HS-27A (cell line): ENCODE results near the gene KIF4A.
"Not testable (repeated sequence)": the region's sequence is repeated elsewhere in the genome, so short reads cannot be mapped to it uniquely, and the experiment has no call there.

Source experiments
- DNase-seq: peaks from one replicate; pipeline ENCODE4 v3.0.0-alpha.2; 2012; ENCODE audit warnings: low read depth, missing footprints

KIF4A gene

DNA sequence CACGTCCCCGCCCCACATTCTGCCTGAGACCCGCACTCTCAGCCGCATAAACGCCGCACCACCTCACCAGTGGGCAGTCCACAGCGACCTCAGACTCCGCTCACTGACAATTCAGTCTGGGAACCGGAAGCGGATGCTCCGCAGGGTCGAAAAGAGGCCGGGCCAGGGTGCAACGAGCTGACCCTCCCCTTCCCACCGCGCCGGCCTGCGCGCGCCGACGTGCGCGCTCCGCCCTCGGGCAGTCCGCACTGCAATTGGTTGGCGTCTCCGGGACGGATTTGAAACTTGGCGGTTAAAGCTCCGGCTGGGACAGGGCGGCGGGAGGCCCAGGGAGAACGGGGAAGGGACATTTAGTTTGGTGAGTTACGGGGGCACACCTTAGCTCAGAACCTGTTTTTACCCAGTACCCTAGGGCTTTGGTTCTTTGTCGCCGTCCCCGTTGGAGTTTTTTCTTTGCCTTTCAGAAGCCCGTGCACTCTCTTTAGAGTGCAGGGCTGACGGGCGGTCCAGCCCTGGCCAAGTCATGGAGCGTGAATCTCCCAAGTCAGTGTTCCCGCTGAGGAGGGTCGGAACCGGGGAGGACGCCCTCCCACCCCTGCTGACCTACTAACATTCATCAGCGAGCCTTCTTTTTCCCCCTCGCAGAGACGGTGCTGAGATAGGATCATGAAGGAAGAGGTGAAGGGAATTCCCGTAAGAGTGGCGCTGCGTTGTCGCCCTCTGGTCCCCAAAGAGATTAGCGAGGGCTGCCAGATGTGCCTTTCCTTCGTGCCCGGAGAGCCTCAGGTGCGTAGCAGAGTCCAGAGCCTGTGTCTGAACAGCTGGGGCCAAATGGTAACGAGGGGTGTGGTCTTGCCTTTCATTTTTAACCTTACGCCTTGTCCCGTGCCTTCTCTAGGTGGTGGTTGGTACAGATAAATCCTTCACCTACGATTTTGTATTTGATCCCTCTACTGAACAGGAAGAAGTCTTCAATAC is at the start of gene KIF4A, which contains the start of gene PDZD11:
KIF4A (plus strand) TSS at position 312 of the 978 bp plus-strand sequence; CDS start at position 667, 355 bp downstream.
PDZD11 (minus strand) TSS at position 135 of the 978 bp plus-strand sequence. CDS start 586 bp downstream, outside the sequence.
- DNase-seq = peak; percentile 40

DNA sequence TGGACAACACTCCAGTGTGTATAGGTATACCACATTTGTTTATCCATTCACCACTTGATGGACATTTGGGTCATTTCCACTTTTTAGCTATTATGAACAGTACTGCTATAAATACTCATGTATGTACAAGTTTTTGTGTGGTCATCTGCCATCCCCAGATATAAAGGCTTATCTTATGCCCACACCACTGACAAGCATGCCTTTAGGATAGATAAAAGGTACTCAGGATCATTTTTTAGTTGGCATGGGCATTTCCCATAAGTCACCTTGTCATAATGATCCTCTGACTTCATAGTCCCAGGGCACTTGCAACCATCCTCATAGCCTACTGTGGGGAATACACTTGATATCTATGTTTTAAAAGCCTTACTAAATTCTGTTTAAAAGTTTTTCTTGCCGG is 49.2 kb upstream of the KIF4A start:
- DNase-seq = no peak

- DNase-seq = no peak
Observed at GRCh38 chrX:70241501-70241900, 48.4 kb upstream of the KIF4A start.

GRCh38 chrX:70243601-70244000 is 46.3 kb upstream of the KIF4A start:
- not testable (repeated sequence) for DNase-seq

DNA sequence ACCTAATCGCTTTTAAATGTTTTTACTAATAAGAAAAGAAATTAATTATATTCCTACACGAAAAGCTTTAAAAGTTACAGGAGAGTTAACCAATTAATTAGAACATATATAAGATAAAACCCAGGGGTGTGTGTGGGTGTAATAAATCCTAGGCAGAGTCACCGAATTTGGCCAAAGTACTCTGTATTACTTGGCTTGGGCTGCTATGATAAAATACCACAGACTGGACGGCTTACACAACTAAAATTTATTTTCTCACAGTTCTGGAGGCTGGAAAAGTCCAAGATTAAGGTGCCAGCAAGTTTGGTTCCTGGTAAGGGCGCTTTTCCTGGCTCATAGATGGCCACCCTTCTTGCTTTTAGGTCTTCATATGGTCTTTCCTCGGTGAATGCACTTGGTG is 45.0 kb upstream of the KIF4A start:
- DNase-seq = no peak

- DNase-seq = no peak
Observed at GRCh38 chrX:70247252-70247651, 42.7 kb upstream of the KIF4A start.

DNA sequence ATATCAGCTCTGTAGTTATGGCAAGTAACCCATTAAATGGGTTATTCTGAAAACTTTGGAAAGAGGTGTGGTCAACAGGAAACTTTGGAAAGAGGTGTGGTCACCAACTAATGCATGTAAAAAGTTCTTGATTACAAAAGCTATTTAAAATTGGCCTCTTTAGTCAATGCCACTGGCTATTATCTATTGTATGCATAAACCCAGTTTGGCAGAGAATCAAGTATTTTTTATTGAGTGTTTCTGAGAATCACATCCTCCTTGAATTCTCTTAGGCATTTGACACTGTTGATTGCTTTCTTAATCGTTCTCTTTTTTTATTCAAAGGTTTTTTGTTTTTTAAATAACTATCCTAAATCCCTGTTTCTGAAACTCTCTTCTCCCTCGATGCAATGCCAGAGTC is 37.4 kb upstream of the KIF4A start:
- no peak for DNase-seq

GRCh38 chrX:70253377-70254062 is 36.4 kb upstream of the KIF4A start:
- DNase-seq = no peak

DNA sequence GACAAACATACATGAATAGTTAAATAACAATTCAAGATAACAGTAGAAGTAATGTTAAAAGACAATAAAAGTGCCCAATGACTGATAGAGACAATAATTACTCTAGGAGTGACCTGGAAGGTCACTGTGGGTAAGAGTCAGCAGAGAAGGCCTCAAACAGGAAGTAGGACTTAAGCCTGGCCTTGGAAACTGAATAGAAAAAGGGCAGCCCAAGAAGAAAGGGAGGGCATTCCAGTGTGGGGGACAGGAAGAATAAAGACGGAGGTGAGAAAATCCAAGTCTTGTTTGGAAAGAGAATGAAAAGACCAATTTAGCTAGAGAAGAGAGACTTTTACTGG is 35.9 kb upstream of the KIF4A start:
- no peak for DNase-seq

DNA sequence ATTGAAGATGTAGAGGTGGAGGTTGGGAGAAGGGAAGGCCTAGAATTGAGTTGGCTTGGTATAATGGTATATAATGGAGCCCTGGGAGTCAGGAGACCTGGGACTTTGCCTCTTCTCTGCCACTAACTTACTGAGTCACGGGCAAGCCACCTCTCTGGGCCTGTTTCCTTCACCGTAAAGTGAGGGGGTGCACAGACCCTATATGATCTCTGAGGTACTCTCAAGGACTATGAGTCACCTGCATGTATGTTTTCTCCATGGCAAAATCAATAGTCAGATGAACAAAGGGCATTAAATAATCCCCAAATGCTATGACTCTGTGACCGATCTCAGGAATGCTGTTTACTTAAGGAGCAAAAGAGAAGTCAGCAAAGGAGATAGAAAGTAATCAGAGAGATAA is 35.0 kb upstream of the KIF4A start:
- no peak for DNase-seq

DNA sequence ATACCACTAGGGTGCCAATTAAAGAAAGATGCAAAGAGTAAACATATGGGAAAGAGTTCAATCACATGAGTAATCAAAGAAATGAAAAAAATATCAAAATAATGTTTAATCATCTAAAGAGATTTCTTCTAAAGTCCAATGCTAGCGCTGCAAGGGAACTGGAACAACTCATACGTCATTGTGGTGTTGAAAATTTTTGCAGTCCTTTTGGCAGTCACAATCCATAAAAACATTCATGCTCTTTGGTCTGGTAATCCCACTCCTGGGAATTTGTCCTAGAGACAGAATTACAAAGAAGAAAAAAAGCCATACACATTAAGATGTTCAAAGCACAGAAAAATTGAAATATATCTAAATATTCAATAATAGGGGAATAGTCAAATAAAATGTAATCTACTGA is 34.5 kb upstream of the KIF4A start:
- no peak for DNase-seq

GRCh38 chrX:70257423-70258288 is 32.2 kb upstream of the KIF4A start:
- DNase-seq = no peak

GRCh38 chrX:70260104-70260503 is 29.8 kb upstream of the KIF4A start, which contains the start of gene P2RY4:
P2RY4 (minus strand) TSS chrX:70260204; CDS start chrX:70259624, 580 bp downstream.
- no peak for DNase-seq

GRCh38 chrX:70262952-70263567 is 26.8 kb upstream of the KIF4A start:
- DNase-seq = no peak

- DNase-seq = no peak
Observed at GRCh38 chrX:70264784-70265183, 25.1 kb upstream of the KIF4A start.

DNA sequence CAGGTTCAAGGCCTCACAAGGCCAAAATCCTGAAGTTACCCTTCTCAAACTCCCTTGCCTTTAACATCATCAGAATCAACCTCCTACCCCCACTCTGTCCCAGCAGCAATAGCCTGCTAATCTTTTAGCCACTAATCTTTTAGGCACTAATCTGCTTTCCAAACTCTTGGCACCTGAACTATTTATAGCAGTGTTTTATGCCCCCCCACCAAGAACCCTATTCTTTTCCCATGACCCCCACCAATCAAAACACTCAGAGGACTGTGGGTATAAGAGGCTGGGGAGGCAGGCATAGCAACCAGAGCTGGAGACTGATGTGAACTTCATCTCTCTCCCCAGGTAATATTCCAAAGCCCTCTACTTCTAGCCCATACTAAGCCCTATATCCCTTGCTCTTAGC is 21.9 kb upstream of the KIF4A start, which contains the start of gene ARR3:
ARR3 (plus strand) TSS at position 301 of the 400 bp plus-strand sequence. CDS start 1,052 bp downstream, outside the sequence.
- no peak for DNase-seq

DNA sequence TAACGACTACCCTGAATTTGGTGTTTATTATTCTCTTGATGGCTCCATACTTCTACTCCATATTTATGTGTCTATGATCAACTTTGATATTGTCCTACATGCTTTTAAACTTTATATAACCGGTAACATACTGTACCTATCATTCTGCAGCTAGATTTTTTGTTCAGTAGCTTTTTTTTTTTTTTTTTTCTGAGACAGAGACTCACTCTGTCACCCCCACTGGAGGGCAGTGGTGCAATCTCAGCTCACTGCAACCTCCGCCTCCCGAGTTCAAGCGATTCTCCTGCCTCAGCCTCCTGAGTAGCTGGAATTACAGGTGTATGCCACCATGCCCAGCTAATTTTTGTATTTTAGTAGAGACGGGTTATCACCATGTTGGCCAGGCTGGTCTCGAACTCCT is 15.9 kb upstream of the KIF4A start:
- not testable (repeated sequence) for DNase-seq

- no peak for DNase-seq
Observed at GRCh38 chrX:70279081-70279480, 10.8 kb upstream of the KIF4A start.

DNA sequence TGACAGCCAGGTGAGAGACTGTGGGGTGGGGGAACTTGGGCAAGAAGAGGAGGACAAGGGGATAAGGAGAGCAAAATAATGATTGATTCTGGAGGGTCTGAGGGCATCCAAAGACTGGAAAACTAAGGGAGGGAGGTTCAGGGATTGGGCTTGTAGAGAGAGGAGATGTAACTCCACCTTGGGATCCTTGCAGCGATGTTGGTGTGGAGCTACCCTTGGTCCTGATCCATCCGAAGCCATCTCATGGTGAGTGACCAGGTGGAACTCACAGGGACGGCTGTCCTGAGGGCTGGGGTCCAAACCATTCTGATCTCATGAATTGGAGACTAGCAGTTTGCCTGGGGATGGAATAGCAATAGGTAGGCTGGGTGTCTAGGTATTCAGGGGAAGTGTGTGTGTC is 9.3 kb upstream of the KIF4A start:
- DNase-seq = no peak

DNA sequence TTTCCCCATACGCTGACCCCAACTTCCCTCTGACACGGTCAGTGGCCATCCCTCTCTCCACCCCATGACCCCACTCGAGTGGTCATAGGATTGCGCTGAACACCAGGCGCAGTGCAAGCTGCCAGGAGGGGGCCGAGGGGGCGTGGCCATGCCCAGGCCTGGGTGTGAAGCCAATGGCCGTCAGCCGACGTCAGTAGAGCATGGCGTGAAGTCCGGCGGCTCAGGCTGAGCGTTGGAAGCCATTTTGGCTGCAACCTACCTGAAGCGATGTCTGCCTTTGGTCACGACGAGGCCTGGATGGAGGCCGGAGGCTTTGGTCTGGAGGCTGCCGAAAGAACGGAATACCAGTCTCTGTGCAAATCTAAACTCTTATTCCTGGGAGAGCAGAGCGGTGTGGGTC is 8.0 kb upstream of the KIF4A start, which contains the start of gene RAB41:
RAB41 (plus strand) TSS at position 222 of the 400 bp plus-strand sequence; CDS start at position 268, 46 bp downstream.
- no peak for DNase-seq

- DNase-seq = no peak
Observed at GRCh38 chrX:70289168-70289792, 624 bp upstream of the KIF4A start.
